ENCODE results near the gene FGD4. TPM values are rescaled to one million over a fixed set of nuclear protein-coding genes. Genes with fewer than 3 reads are reported as not detected.

Gene FGD4
- total RNA-seq, 4 donors from 2014 or later = 13.8 to 34.6 (median 20.8) TPM

DNA sequence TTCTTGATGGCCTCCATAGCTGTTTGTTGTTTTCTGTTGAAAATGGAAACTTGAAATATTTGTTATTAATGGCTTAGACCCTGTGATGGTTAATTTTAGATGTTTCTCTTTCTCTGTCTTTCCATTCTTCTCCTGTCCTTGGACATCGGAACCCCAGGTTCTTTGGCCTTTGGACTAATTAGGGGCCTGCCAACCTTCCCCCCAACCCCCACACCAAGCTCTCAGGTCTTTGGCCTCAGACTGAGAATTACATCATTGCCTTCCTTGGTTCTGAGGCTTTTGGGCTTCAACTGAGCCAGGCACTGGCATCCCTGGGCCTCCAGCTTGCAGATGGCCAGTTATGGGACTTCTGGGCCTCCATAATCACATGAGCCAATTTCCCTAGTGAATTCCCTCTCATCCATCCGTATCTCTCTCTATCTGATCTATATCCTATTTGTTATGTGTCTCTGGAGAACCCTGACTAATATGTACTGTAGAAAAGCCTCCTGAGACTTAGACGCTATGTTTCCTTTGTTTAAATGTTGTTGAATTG lies 71.6 kb downstream of the FGD4 start:
- Histone ChIP-seq H3K27me3 (no peaks in the 10 kb centered on the region), H3K4me1 (no peaks in the 10 kb centered on the region), H3K9me3 (no peaks in the 10 kb centered on the region), H3K4me3 (no peak overlapping the region), H3K27ac (no peak overlapping the region), H3K36me3 (no peaks in the 10 kb centered on the region)
- TF ChIP-seq, protein P1, sequence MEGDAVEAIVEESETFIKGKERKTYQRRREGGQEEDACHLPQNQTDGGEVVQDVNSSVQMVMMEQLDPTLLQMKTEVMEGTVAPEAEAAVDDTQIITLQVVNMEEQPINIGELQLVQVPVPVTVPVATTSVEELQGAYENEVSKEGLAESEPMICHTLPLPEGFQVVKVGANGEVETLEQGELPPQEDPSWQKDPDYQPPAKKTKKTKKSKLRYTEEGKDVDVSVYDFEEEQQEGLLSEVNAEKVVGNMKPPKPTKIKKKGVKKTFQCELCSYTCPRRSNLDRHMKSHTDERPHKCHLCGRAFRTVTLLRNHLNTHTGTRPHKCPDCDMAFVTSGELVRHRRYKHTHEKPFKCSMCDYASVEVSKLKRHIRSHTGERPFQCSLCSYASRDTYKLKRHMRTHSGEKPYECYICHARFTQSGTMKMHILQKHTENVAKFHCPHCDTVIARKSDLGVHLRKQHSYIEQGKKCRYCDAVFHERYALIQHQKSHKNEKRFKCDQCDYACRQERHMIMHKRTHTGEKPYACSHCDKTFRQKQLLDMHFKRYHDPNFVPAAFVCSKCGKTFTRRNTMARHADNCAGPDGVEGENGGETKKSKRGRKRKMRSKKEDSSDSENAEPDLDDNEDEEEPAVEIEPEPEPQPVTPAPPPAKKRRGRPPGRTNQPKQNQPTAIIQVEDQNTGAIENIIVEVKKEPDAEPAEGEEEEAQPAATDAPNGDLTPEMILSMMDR (IDR thresholded peaks at IDR 0.05) = no peak
- no peak for TF ChIP-seq POLR2A (IDR thresholded peaks at IDR 0.05)
- intact Hi-C loops (cut with DNase I; ENCODE audit: low total_unique reads) = no loop called here
- DNase-seq = no peak

- Histone ChIP-seq H3K27ac (no peak overlapping the region), H3K9me3 (no peaks in the 10 kb centered on the region), H3K36me3 (no peaks in the 10 kb centered on the region), H3K27me3 (no peaks in the 10 kb centered on the region), H3K4me3 (no peak overlapping the region), H3K4me1 (no peaks in the 10 kb centered on the region)
- DNase-seq = no peak
- TF ChIP-seq, protein P1 (IDR thresholded peaks at IDR 0.05) = no peak
- no peak for TF ChIP-seq POLR2A (IDR thresholded peaks at IDR 0.05)
- intact Hi-C loops (cut with DNase I; ENCODE audit: low total_unique reads) = no loop called here
Measured at GRCh38 chr12:32471591-32472001, 72.2 kb downstream of the FGD4 start.

- Histone ChIP-seq H3K4me3 (no peak overlapping the region), H3K27ac (no peak overlapping the region), H3K9me3 (no peaks in the 10 kb centered on the region), H3K36me3 (no peaks in the 10 kb centered on the region), H3K4me1 (no peaks in the 10 kb centered on the region), H3K27me3 (no peaks in the 10 kb centered on the region)
- DNase-seq = no peak
- intact Hi-C loops (cut with DNase I; ENCODE audit: low total_unique reads) = no loop called here
- TF ChIP-seq, protein P1 (IDR thresholded peaks at IDR 0.05) = no peak
- no peak for TF ChIP-seq POLR2A (IDR thresholded peaks at IDR 0.05)
Measured at GRCh38 chr12:32475724-32476123, 76.4 kb downstream of the FGD4 start.

GRCh38 chr12:32476446-32476845 lies 77.1 kb downstream of the FGD4 start:
- no peak for TF ChIP-seq POLR2A (IDR thresholded peaks at IDR 0.05)
- TF ChIP-seq, protein P1 (IDR thresholded peaks at IDR 0.05) = no peak
- Histone ChIP-seq H3K36me3 (no peaks in the 10 kb centered on the region), H3K4me1 (no peaks in the 10 kb centered on the region), H3K27ac (no peak overlapping the region), H3K9me3 (no peaks in the 10 kb centered on the region), H3K4me3 (no peak overlapping the region), H3K27me3 (no peaks in the 10 kb centered on the region)
- DNase-seq = no peak
- intact Hi-C loops (cut with DNase I; ENCODE audit: low total_unique reads) = no loop called here

DNA sequence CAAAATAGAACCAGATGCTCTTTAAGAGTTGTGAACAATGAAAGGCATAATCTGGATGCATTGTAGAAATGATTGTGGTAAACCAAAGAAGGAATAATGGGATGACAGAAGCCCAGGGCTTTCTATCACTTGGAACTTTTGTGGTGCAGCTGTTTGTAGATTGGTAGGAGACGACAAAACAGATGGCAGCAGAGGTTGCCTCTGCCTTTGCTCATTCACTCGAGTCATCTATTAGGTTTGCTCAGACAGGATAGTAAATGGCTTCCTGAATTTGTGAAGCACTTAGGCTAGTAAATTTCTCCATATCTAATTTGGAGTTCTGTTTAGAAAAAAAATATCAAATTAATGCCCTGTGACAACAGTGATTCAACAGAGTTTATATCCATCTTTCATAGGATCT lies 78.4 kb downstream of the FGD4 start:
- H3K4me3 ChIP-seq = no peak overlapping the region
- H3K27ac ChIP-seq = no peak overlapping the region
- no peaks in the 10 kb centered on the region for H3K4me1 ChIP-seq
- no peaks in the 10 kb centered on the region for H3K27me3 ChIP-seq
- DNase-seq = no peak
- H3K36me3 ChIP-seq = no peaks in the 10 kb centered on the region
- TF ChIP-seq, protein P1 (IDR thresholded peaks at IDR 0.05) = no peak
- no peak for TF ChIP-seq POLR2A (IDR thresholded peaks at IDR 0.05)
- intact Hi-C loops (cut with DNase I; ENCODE audit: low total_unique reads) = no loop called here
- H3K9me3 ChIP-seq = no peaks in the 10 kb centered on the region
